ENCODE data around the gene TREM1. TPM values are rescaled to one million over a fixed set of nuclear protein-coding genes. Genes with fewer than 3 reads are reported as not detected.

TREM1 gene
- total RNA-seq, 1 donor from 2014 or later: 0.98 TPM

DNA sequence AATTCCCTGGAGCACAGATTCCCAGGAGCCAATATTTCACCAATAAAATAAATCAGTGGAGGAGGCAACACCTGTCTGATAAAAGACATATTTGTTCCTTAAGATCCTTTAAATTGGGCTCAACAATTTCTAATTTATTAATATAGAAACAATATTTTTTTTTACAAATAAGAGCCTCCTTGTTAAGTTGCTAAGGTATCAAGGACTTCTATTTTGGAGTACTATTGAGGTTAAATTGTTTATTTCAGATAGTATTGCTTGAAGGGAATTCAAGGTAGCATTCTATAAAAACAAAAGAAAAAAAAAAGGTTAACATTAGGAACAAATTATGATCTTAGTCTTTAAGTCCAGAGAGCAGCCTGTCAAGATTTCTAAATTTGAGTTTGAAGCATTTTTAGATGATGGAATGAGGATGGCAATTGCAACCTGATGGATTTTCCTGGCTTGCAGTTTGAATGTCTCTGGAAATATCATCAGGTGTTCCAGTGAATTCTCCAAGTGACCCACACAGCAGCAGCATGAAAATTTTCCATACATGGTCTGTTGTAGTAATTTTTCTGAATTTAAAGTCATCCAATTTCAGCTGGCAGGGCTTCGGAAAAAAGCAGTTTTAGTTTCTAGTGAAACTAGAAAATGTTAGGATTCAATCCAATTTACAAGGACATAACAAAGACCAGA, 29.6 kb upstream of the TREM1 start:
- Histone ChIP-seq H3K4me3 (no peak overlapping the region), H3K9me3 (no peaks in the 10 kb centered on the region), H3K4me1 (peaks cover 7% of the 10 kb centered on the region), H3K27me3 (peaks cover 4% of the 10 kb centered on the region), H3K36me3 (no peaks in the 10 kb centered on the region), H3K27ac (no peak overlapping the region)
- intact Hi-C loops (cut with DNase I): no loop called here
- DNase-seq (ENCODE audit: extremely low spot score in 2 of 2): no peak
- no peak for TF ChIP-seq POLR2AphosphoS5 (IDR thresholded peaks at IDR 0.05; ENCODE audit: insufficient read depth in 1 of 2, low read depth in 1 of 2)
- TF ChIP-seq, protein P1, sequence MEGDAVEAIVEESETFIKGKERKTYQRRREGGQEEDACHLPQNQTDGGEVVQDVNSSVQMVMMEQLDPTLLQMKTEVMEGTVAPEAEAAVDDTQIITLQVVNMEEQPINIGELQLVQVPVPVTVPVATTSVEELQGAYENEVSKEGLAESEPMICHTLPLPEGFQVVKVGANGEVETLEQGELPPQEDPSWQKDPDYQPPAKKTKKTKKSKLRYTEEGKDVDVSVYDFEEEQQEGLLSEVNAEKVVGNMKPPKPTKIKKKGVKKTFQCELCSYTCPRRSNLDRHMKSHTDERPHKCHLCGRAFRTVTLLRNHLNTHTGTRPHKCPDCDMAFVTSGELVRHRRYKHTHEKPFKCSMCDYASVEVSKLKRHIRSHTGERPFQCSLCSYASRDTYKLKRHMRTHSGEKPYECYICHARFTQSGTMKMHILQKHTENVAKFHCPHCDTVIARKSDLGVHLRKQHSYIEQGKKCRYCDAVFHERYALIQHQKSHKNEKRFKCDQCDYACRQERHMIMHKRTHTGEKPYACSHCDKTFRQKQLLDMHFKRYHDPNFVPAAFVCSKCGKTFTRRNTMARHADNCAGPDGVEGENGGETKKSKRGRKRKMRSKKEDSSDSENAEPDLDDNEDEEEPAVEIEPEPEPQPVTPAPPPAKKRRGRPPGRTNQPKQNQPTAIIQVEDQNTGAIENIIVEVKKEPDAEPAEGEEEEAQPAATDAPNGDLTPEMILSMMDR (IDR thresholded peaks at IDR 0.05): no peak

DNA sequence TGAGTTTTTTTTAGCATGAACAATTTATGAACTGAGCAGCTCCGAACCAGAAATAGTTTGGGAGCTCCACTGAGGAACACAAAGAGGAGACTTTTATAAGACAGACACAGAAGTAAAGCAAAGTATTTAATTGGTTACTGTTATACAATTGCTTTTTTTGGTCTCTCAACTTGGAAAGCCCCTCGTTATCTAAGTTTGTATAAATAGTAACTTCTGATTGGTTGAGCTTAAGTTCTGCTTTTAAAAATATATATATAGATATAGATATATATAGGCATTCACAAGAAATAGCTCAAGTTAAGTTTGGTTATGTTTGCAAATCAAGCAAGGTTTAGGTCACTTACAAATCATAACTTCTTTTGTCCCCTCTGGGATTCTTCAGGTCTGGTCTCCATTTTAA, 28.7 kb upstream of the TREM1 start:
- TF ChIP-seq POLR2AphosphoS5 (IDR thresholded peaks at IDR 0.05; ENCODE audit: insufficient read depth in 1 of 2, low read depth in 1 of 2): no peak
- TF ChIP-seq, protein P1 (IDR thresholded peaks at IDR 0.05): no peak
- no peak for TF ChIP-seq POLR2A (IDR thresholded peaks at IDR 0.05)
- Histone ChIP-seq H3K27ac (no peak overlapping the region), H3K4me3 (no peak overlapping the region), H3K4me1 (peaks cover 7% of the 10 kb centered on the region), H3K27me3 (peaks cover 4% of the 10 kb centered on the region), H3K9me3 (no peaks in the 10 kb centered on the region), H3K36me3 (no peaks in the 10 kb centered on the region)
- intact Hi-C loops (cut with DNase I): no loop called here
- DNase-seq (ENCODE audit: extremely low spot score in 2 of 2): no peak

DNA sequence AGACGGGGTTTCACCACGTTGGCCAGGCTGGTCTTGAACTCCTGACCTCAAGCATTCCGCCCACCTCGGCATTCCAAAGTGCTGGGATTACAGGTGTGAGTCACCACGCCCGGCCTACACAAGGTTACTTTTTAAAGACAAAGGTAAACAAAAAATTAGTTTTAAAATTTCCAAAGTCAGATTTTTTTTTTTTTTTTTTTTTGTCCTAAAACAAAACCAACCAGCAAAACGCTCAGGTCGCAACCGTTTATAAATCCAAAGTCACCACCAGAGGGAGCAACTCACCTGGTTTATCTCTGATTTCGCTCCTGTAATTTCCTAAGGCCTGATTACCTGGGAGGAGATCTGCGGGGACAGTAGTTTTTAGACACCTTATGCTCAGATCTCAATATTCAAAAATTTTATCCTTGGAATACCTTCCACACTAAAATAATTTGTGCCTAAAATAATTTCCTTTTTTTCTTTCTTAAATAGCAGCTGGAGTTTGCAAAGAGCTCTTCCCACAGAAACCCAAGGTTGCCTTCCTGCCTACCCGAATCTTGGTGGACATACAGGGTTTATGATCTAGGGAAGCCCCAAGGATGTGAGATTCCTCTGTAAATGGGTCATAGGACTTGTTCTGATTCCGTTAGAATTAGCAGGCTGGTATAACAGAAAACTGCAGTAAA, 19.8 kb upstream of the TREM1 start:
- intact Hi-C loops (cut with DNase I): no loop called here
- no peaks in the 10 kb centered on the region for H3K36me3 ChIP-seq
- TF ChIP-seq, protein P1 (IDR thresholded peaks at IDR 0.05): peak in 1 of 3 experiments; percentile 27
- TF ChIP-seq POLR2AphosphoS5 (IDR thresholded peaks at IDR 0.05; ENCODE audit: insufficient read depth in 1 of 2, low read depth in 1 of 2): no peak
- no peak overlapping the region for H3K27ac ChIP-seq
- no peaks in the 10 kb centered on the region for H3K27me3 ChIP-seq
- no peaks in the 10 kb centered on the region for H3K4me1 ChIP-seq
- no peak overlapping the region for H3K4me3 ChIP-seq
- DNase-seq (ENCODE audit: extremely low spot score in 2 of 2): no peak
- no peaks in the 10 kb centered on the region for H3K9me3 ChIP-seq

DNA sequence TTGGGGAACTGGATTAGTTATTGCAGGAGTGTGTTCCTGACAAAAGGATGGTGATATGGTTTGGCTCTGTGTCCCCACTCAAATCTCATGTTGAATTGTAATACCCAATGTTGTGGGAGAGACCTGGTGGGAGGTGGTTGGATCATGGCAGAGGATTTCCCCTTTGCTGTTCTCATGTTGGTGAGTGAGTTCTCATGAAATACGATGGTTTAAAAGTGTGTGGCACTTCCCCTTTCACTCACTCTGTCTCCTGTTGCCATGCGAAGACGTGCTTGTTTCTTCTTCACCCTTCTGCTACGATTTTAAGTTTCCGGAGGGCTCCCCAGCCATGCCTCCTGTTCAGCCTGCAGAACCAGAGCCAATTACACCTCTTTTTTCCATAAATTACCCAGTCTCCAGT, 16.2 kb upstream of the TREM1 start:
- Histone ChIP-seq H3K9me3 (no peaks in the 10 kb centered on the region), H3K4me3 (no peak overlapping the region), H3K27me3 (no peaks in the 10 kb centered on the region), H3K27ac (no peak overlapping the region), H3K36me3 (no peaks in the 10 kb centered on the region), H3K4me1 (no peaks in the 10 kb centered on the region)
- no peak for DNase-seq (ENCODE audit: extremely low spot score in 2 of 2)
- intact Hi-C loops (cut with DNase I): no loop called here
- TF ChIP-seq, protein P1 (IDR thresholded peaks at IDR 0.05): no peak
- TF ChIP-seq POLR2AphosphoS5 (IDR thresholded peaks at IDR 0.05; ENCODE audit: insufficient read depth in 1 of 2, low read depth in 1 of 2): no peak
- TF ChIP-seq POLR2A (IDR thresholded peaks at IDR 0.05): no peak

Data from vagina (tissue), 2 donors.